ENCODE data around the gene STING1. TPM values are rescaled to one million over a fixed set of nuclear protein-coding genes. Genes with fewer than 3 reads are reported as not detected.

The STING1 gene
- total and polyA plus RNA-seq, 2 of the 13 experiments (the other 11 are each of a cell fraction or from before 2014, with no cell fraction given): 1.3 to 4.4 TPM

DNA sequence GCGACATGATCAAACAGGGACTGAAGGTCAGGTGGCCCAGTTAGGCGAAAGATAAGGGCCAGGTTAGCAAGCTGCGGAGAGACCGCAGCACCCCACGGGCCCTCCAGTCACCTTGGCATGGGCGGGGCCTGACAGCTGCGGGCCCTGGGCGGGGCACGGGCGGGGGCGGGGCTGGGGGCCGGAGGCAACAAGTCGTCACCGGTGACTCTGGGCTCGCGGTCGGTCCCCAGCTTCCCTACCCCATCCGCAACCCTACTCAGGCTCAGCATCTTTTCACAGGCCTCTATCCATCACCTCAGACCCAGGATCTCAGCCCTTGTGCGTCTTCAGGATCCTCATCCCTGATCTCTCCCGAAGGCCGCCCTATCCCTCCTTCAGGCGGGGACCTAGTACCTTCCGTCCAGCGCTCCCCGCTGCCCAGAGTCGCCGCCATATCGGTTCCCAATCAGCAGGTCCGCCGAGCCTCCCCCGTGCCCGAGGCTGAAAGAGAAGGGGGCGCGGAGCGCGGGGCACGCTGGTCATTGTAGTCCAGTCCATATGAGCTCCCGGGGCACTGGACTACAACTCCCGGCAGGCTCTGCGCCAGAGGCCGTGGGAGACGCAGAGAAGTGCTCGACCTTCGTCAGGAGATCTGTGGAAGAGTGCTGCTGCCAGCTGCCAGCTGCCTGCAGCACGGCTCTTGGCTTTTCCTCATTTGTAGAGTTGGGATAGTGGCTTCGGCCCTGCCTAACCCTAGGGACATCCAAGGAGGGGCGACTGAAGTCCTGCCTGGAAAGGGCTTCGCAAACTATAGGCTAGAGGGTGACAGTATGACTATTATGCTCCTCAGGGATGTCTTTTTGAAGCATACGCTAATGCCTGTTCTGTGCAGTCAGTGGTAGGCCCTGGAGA is 43.3 kb downstream of the STING1 start, which contains the start of gene DNAJC18 (continued):
- TF ChIP-seq TOPORS (CRISPR knock-in tag; IDR thresholded peaks at IDR 0.05) (no peak), ZNF780A (CRISPR knock-in tag; IDR thresholded peaks at IDR 0.05) (no peak), MED1 (CRISPR knock-in tag; IDR thresholded peaks at IDR 0.05) (0 out of 2 replicates have a peak, but pooled peaks have one; percentile 13), KMT2B (CRISPR knock-in tag; IDR thresholded peaks at IDR 0.05) (peak; percentile 73), ZFP91 (CRISPR knock-in tag; IDR thresholded peaks at IDR 0.05; ENCODE audit: borderline replicate concordance) (peak; percentile 20; the same call in 1 of the 2 replicates), ATF2 (CRISPR knock-in tag; IDR thresholded peaks at IDR 0.05) (peak; percentile 36; the same call in 1 of the 2 replicates), KAT7 (CRISPR knock-in tag; IDR thresholded peaks at IDR 0.05; ENCODE audit: borderline replicate concordance) (peak; percentile 83; the same call in 1 of the 2 replicates), CENPBD1 (CRISPR knock-in tag; IDR thresholded peaks at IDR 0.05; ENCODE audit: borderline replicate concordance, low read depth) (no peak), HNRNPH1 (optimal IDR thresholded peaks at IDR 0.05; ENCODE audit: low read depth, low read length) (no peak), POLR2A (IDR thresholded peaks at IDR 0.05; ENCODE audit: insufficient read depth in 1 of 2, low read depth in 2 of 2, low read length in 2 of 2) (peak; percentile 35 to 80; a peak in 3 of 4 replicates), ZIK1 (CRISPR knock-in tag; IDR thresholded peaks at IDR 0.05; ENCODE audit: borderline replicate concordance, low read depth) (0 out of 2 replicates have a peak, but pooled peaks have one; percentile 31), ZNF296 (CRISPR knock-in tag; conservative IDR thresholded peaks at IDR 0.05) (no peak), ZMYM4 (CRISPR knock-in tag; IDR thresholded peaks at IDR 0.05) (peak; percentile 63; the same call in 1 of the 2 replicates), ZNF816 (CRISPR knock-in tag; IDR thresholded peaks at IDR 0.05; ENCODE audit: borderline replicate concordance) (no peak)
- TF ChIP-seq, protein P1, sequence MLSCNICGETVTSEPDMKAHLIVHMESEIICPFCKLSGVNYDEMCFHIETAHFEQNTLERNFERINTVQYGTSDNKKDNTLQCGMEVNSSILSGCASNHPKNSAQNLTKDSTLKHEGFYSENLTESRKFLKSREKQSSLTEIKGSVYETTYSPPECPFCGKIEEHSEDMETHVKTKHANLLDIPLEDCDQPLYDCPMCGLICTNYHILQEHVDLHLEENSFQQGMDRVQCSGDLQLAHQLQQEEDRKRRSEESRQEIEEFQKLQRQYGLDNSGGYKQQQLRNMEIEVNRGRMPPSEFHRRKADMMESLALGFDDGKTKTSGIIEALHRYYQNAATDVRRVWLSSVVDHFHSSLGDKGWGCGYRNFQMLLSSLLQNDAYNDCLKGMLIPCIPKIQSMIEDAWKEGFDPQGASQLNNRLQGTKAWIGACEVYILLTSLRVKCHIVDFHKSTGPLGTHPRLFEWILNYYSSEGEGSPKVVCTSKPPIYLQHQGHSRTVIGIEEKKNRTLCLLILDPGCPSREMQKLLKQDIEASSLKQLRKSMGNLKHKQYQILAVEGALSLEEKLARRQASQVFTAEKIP (CRISPR knock-in tag; IDR thresholded peaks at IDR 0.05; ENCODE audit: borderline replicate concordance): no peak
- TF ChIP-seq, protein P2, sequence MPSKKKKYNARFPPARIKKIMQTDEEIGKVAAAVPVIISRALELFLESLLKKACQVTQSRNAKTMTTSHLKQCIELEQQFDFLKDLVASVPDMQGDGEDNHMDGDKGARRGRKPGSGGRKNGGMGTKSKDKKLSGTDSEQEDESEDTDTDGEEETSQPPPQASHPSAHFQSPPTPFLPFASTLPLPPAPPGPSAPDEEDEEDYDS (CRISPR knock-in tag; IDR thresholded peaks at IDR 0.05): peak; percentile 96
- TF ChIP-seq, protein P3, sequence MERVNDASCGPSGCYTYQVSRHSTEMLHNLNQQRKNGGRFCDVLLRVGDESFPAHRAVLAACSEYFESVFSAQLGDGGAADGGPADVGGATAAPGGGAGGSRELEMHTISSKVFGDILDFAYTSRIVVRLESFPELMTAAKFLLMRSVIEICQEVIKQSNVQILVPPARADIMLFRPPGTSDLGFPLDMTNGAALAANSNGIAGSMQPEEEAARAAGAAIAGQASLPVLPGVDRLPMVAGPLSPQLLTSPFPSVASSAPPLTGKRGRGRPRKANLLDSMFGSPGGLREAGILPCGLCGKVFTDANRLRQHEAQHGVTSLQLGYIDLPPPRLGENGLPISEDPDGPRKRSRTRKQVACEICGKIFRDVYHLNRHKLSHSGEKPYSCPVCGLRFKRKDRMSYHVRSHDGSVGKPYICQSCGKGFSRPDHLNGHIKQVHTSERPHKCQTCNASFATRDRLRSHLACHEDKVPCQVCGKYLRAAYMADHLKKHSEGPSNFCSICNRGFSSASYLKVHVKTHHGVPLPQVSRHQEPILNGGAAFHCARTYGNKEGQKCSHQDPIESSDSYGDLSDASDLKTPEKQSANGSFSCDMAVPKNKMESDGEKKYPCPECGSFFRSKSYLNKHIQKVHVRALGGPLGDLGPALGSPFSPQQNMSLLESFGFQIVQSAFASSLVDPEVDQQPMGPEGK (CRISPR knock-in tag; IDR thresholded peaks at IDR 0.05): peak; percentile 65
- TF ChIP-seq, protein P4, sequence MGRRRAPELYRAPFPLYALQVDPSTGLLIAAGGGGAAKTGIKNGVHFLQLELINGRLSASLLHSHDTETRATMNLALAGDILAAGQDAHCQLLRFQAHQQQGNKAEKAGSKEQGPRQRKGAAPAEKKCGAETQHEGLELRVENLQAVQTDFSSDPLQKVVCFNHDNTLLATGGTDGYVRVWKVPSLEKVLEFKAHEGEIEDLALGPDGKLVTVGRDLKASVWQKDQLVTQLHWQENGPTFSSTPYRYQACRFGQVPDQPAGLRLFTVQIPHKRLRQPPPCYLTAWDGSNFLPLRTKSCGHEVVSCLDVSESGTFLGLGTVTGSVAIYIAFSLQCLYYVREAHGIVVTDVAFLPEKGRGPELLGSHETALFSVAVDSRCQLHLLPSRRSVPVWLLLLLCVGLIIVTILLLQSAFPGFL (CRISPR knock-in tag; IDR thresholded peaks at IDR 0.05): no peak

Measured in HepG2 (cell line).